ENCODE data around the gene GCA.

The GCA gene

DNA sequence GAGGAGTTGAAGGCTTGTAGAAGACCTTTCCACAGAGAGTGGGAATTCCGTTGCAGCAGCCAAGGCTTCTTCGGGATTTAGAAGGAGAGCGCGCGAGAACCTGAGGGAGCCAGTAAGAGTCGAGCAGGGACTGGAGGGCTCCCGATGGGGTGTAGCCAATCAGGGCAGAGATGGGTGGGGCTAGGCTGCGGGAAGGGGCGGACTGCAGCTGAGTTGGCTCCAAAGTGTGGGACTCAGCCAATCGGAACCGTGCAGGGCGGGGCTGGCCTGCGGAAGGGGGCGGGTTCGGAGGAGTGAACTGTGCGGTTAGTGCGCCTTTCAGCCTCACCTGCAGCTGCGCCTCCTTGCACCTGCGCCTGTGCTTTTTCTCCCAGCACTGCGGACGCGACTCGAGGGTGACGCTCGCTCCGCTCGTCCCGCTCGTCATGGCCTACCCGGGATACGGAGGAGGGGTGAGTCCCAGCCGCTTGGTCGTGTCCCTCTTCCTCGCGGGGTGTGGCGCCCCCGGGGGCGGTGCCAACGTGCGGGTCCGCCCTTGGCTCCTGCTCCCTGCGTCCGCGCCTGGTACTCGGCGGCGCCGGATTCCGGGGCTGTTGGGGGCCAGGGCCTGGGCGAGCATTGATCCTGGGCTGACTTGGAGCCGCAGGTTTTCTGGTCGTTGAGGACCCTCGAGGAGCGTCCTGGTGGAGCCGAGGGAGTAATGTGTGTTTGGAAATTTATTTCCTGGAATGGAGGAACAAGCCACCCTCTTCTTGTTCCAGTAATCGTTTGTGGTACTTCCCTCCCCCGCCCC, at the start of gene GCA:
Gene GCA, plus strand, starts transcription at position 309 of the 793 bp plus-strand sequence. Its CDS starts 117 bp downstream, at position 426.
- peak; percentile 96 to 98 for DNase-seq

DNA sequence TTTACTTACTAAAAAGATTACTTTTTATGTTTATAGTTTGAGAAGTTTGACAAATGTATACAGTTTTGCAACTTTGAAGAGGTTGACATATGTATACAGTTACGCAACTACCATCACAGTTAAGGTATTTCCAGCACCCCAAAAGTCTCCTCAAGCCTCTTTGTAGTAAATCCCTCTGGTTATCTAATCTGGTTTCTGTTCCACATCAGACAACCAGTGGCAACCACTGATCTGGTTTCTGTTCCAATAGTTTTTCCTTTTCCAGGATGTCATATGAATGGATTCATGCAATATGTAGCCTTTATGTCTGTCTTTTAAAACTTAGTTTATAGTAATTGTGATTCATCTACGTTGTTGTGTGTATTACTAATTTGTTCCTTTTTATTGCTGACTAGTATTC, 48.9 kb upstream of the GCA start:
- DNase-seq = no peak

GRCh38 chr2:162297925-162298552, 45.9 kb upstream of the GCA start:
- peak; percentile 66 to 68 for DNase-seq

DNA sequence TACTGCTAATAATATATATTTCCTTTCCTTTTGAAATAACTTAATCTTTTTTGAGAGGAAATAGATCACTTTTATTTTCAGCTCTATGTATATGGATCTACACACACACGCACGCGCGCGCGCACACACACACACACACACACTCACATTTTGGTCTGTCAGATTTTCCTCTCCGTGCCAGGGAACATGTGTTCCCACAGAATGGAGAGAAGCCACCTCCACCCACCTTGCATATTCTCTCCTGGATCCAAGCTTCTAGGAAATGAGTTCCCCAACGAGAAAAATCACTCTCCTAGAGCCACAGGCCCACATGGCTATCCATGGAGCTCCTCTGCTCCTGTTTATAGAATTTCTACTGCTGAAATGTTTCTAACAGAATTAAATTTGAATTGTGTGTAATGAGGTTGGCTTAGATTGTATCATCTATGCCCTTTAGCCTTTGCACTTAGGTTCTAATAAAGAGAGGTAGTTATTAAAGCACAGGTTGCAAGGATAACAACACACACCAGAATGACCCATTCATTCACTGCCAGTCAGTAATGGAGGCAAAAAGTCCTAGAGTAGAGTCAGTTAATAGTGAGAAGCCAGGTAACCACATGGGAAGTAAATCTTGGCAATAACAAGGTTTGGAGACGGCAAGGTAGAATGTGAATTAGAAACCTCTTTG, 45.1 kb upstream of the GCA start:
- DNase-seq = no peak

GRCh38 chr2:162300266-162300665, 43.7 kb upstream of the GCA start:
- DNase-seq = no peak

GRCh38 chr2:162301151-162301804, 42.7 kb upstream of the GCA start:
- DNase-seq = peak; percentile 67 to 77

- no peak for DNase-seq
These were observed 42.1 kb upstream of the GCA start for GRCh38 chr2:162301877-162302276.

- DNase-seq = no peak
These were observed 38.0 kb upstream of the GCA start for GRCh38 chr2:162305901-162306300.

DNA sequence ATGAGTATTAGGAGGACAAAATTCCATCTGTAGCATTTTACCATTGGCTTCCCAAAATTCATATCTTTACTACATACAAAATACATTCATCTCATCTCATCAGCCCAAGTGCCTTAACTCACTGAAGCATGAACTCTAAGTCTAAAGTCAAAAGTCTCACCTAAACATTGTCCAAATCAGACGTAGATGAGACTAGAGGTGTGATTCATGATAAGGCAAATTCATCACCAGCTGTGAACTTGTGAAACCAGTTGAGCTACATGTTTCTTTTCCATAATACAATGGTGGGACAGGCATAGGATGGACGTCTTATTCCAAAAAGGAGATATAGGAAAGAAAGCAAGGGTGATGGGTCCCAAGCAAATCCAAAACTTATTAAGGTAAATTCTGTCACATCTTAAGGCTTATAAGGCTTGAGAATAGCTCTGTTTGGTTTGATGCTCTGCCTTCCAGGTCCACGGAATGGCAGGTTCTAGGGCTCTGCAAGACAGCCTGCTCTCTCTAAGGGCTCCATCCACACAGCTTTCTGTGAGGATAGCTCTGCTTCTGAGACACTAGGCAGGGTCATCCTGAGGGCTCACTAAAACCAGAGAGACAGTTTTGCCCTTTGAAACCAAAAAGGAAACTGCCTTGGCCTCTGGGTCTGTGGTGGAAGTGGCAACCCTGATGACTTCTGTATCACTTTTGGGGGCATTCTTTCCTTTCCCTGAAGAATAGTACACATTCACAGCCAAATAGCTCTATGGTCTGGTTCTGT, 35.0 kb upstream of the GCA start:
- no peak for DNase-seq

- no peak for DNase-seq
These were observed 31.1 kb upstream of the GCA start for GRCh38 chr2:162312853-162313252.

DNA sequence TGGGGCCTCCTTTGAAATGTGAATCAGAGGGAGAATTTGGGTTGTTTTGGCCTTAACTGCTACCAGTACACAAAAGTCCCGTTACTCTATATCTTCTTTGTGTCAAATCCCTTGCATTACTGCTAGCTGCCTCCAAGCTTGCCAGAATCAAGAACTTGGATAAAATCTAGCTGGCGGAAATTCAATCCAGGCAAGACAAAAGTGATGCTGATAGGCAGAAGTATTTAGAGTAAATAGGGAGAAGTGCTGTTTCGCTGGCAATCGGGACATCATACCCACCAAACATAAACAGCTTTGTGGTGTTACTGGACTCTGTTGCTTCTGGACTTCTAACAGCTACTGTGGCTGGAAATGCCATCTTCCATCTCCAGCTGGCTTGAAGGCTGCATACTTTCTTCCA, 28.0 kb upstream of the GCA start:
- DNase-seq = no peak

- no peak for DNase-seq
These were observed 27.3 kb upstream of the GCA start for GRCh38 chr2:162316590-162316989.

- no peak for DNase-seq
These were observed 26.7 kb upstream of the GCA start for GRCh38 chr2:162317058-162317742.

- DNase-seq = no peak
These were observed 26.0 kb upstream of the GCA start for GRCh38 chr2:162317861-162318327.

DNA sequence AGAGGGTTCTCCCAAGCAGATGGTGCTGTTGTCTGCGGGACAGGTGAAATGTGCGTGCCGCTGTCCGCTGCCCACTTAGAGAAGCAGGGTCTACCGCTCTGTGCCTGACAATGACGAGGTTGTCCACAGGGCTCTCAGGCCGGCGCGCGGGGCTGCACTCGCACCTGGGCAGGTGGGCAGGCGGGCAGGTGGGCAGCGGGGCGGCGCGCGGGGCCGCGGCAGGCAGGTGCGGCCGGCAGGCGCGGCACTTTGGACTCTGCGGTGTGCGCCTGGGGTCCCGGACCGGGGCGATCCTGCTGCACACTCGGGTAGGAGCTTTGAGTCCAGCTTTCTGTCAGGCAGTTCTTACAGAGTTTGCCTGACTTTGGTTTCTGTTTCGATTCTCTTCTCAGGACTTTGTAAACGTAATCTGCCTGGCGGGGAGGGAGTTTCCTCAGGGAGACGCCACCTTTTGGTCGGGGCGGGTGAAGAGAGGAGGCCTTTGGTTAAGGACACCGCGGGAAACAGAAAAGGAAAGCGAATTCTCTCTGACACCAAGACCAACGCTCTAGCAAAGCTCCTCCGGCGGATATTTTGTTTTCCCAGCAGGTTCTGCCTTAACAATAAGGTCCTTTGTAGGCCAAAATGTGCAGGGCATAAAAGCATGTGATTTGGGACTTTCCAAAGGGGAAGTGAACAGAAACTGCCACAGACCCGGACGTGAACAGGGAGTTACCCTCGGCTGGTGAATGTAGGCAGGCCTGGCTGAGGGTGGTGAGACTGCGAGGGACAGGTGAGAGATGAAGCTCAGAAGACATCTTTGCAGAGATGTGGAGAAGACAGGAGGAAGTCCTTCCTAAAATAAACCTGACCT, 25.4 kb upstream of the GCA start, which contains the start of gene IFIH1:
Gene IFIH1, minus strand, starts transcription at position 357 of the 853 bp plus-strand sequence. CDS start 377 bp downstream, outside the sequence.
- DNase-seq = peak; percentile 77 to 81

DNA sequence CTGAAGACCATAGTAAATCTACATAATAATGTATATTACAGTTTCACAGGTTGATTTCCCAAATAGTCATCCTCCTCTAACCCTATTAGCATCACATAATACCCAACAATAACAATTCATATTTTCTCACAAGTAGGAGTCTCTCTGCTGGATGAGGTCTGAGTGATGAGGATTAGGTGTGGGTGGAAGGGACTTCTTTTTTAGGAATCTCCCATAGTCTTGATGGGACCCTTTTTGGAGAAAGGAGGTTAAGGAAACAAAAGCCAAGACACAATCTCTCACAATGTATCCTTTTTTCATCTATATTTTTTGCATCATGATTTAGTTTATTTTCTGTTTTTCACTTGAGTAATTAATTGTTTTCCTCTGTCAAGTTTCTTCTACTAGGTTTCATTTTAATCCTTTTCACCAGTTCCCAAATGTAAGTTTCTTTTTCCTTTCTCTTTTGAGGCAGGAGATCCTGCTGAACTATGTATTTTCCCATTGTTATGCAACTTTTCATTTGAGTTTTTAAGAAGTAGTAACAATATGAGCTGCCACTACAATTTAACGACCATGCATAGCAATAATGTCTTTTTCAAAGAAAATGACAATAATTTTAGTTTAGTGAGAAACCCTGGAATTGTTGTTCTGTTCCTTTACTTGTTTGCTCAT, 22.9 kb upstream of the GCA start:
- DNase-seq = no peak

DNA sequence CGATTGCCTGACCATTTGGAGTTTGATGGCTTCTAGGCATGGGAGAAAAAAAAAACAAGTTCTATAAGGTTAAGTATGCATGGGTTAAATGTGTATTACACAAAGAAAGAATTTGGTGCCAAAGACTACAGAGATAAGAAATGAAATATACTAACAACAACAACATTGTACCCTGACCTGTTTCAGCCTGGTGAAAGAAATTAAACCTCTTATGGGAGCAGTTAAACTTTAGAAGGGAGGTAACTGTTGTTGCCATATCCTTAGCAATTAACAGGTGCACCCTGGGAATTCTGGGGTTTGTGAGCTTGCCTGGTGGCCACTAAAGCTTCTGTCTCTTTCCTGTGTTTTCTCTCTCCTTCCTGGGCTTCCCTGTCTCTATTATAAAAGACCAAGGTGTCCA, 19.0 kb upstream of the GCA start:
- no peak for DNase-seq

GRCh38 chr2:162327134-162327769, 16.7 kb upstream of the GCA start:
- no peak for DNase-seq

DNA sequence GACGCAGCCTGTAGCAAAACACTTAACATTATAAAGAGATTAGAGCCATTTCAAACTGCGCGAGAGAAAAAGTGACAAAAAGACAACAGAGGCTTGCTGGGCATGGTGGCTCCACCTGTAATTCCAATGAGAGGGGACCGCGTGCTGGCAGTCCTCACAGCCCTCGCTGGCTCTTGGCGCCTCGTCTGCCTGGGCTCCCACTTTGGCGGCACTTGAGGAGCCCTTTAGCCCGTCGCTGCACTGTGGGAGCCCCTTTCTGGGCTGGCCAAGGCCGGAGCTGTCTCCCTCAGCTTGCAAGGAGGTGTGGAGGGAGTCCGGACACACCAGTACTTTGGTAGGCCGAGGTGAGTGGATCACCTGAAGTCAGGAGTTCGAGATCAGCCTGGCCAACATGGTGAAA, 16.1 kb upstream of the GCA start:
- DNase-seq = no peak
